ENCODE data around the gene USB1. TPM values are rescaled to one million over a fixed set of nuclear protein-coding genes. Genes with fewer than 3 reads are reported as not detected.

The USB1 gene
- total RNA-seq, 2 donors from 2014 or later: 74.3 to 124 TPM

GRCh38 chr16:58024486-58025350 lies 23.5 kb downstream of the USB1 start:
- H3K4me3 Mint-ChIP-seq: peak overlapping the region; percentile 82

DNA sequence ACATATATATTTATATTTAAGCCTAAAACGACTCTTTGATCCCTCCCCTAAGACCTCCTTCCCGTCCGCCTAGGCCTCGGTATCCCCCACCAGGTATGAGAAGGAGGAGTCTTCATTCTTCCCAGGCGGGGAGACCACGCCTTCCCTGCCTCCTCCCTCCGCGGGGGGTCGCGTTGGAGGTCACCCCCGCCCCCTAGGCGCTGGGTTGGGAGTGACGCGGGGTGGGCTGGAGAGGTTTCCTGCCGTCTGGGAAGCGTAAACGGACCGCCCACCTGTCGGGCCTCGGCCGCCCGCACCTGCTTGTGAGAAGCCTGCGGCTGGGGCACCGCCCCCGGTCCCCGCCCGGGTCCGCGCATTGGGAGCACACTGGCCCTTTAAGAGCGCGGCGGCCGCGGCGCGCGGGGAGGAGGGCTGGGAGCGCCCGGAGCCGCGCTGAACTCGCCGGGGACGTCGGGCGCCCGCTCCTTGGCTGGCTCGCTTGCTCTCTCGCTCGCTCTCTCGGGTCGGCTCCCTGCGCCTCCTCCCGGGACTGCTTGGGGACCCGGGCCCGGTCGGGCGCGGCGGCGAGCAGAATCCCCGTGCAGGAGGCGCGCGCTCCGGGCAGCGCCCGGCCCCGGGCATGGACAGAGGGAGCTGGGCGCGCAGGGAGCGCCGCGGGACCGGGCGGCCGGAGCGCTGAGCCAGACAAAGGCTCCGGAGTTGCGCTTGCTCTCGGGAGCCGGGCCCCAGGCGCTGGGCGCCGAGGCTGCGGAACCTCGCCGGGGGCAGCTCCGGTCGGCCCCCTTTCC lies 24.3 kb downstream of the USB1 start, which contains the start of gene MMP15:
Gene MMP15, plus strand, starts transcription at position 404 of the 788 bp plus-strand sequence. CDS start 597 bp downstream, outside the sequence.
- peak; percentile 74 to 82 for ATAC-seq
- Mint-ChIP-seq H3K27me3 (peaks cover 0 to 8% of the 10 kb centered on the region in 2 donors), H3K27ac (peak within 1 kb of the TSS in 1 of 2 donors; percentile 62), H3K36me3 (no peaks in the 10 kb centered on the region), H3K4me3 (peak within 1 kb of the TSS; percentile 82), H3K9me3 (no peaks in the 10 kb centered on the region), H3K4me1 (ENCODE audit: low read depth in 2 of 2) (peaks cover 6 to 15% of the 10 kb centered on the region in 2 donors)
- no peak for DNase-seq (ENCODE audit: low spot score)

More at GRCh38 chr16:58024486-58025350, 23.5 kb downstream of the USB1 start:
- peak overlapping the region in 1 of 2 donors; percentile 62 for H3K27ac Mint-ChIP-seq
- no peak for DNase-seq (ENCODE audit: low spot score)
- peak; percentile 34 to 66 for ATAC-seq
- no peaks in the 10 kb centered on the region for H3K36me3 Mint-ChIP-seq
- peaks cover 9 to 19% of the 10 kb centered on the region in 2 donors for H3K4me1 Mint-ChIP-seq (ENCODE audit: low read depth in 2 of 2)
- no peaks in the 10 kb centered on the region for H3K9me3 Mint-ChIP-seq
- peaks cover 0 to 8% of the 10 kb centered on the region in 2 donors for H3K27me3 Mint-ChIP-seq

- no peak for DNase-seq (ENCODE audit: low spot score)
Measured at GRCh38 chr16:58026139-58026704, 25.0 kb downstream of the USB1 start.

DNA sequence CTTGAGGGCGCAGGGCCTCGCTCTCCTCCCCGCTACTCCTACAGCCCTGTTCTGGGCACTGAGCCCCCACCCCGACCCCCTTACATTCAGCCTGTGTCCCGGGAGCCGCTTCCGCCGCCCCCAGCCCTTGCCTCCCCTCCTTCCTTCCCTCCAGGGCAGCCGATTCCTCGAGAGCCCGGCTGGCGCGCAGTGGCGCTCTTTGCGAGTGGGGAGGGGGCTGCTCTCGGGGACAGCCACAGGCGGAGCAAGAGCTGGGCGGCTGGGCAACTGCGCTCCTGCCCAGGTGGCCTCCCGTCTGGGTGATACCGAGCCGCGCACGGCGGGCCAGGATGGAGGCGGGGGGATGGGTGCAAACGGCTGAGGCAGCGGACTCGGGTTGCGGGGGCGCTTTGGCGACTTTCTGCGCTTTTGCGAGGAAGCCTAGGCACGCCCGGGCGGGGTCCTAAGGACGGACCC lies 25.5 kb downstream of the USB1 start:
- Mint-ChIP-seq H3K4me3 (peak overlapping the region; percentile 10), H3K9me3 (no peaks in the 10 kb centered on the region), H3K27me3 (peaks cover 0 to 8% of the 10 kb centered on the region in 2 donors), H3K36me3 (no peaks in the 10 kb centered on the region), H3K4me1 (ENCODE audit: low read depth in 2 of 2) (peaks cover 0 to 12% of the 10 kb centered on the region in 2 donors), H3K27ac (no peak overlapping the region)
- DNase-seq (ENCODE audit: low spot score): no peak
- ATAC-seq: no peak

More at GRCh38 chr16:58026139-58026704, 25.0 kb downstream of the USB1 start:
- peaks cover 0 to 8% of the 10 kb centered on the region in 2 donors for H3K27me3 Mint-ChIP-seq
- H3K4me1 Mint-ChIP-seq (ENCODE audit: low read depth in 2 of 2): peaks cover 0 to 12% of the 10 kb centered on the region in 2 donors
- no peaks in the 10 kb centered on the region for H3K36me3 Mint-ChIP-seq
- no peaks in the 10 kb centered on the region for H3K9me3 Mint-ChIP-seq
- peak in 1 of 2 donors; percentile 17 for ATAC-seq
- H3K27ac Mint-ChIP-seq: no peak overlapping the region
- no peak overlapping the region for H3K4me3 Mint-ChIP-seq

GRCh38 chr16:58027161-58027915 lies 26.1 kb downstream of the USB1 start:
- Mint-ChIP-seq H3K9me3 (no peaks in the 10 kb centered on the region), H3K27me3 (peaks cover 0 to 8% of the 10 kb centered on the region in 2 donors), H3K36me3 (no peaks in the 10 kb centered on the region), H3K27ac (no peak overlapping the region), H3K4me3 (peak overlapping the region; percentile 10), H3K4me1 (ENCODE audit: low read depth in 2 of 2) (peaks cover 0 to 12% of the 10 kb centered on the region in 2 donors)
- no peak for ATAC-seq
- no peak for DNase-seq (ENCODE audit: low spot score)

GRCh38 chr16:58027916-58028455 lies 26.8 kb downstream of the USB1 start:
- Mint-ChIP-seq H3K9me3 (no peaks in the 10 kb centered on the region), H3K4me1 (ENCODE audit: low read depth in 2 of 2) (peaks cover 0 to 12% of the 10 kb centered on the region in 2 donors), H3K27me3 (peaks cover 0 to 8% of the 10 kb centered on the region in 2 donors), H3K36me3 (no peaks in the 10 kb centered on the region), H3K27ac (no peak overlapping the region), H3K4me3 (peak overlapping the region; percentile 65)
- ATAC-seq (no peak), DNase-seq (ENCODE audit: low spot score) (no peak)

DNA sequence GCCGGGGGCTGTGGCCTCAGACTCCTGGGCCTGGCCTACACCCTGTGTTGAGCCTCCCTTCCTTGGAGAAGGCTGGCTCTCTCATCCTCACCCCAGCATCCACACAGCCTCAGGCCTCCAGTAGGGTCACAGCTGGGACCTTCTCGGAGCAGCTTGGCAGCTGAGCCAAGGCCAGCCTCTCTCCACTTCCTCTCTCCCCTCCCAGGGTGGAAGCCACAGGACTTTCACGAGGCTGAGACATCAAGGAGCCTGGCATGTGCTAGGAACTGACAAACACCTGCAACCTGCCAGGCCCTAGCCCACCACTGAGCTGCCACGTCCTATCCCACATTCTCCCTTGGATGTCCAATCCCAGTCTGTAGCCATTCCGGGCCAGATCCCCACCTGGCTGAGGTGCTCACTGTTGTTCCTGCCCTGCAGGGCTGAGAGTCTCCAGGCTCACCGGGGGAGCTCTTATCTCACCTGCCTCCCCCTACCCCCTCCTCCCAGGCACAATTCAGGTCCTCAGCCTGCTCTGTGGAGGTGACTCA lies 27.4 kb downstream of the USB1 start:
- no peak for ATAC-seq
- Mint-ChIP-seq H3K4me1 (ENCODE audit: low read depth in 2 of 2) (peaks cover 0 to 12% of the 10 kb centered on the region in 2 donors), H3K9me3 (no peaks in the 10 kb centered on the region), H3K4me3 (no peak overlapping the region), H3K27me3 (peaks cover 0 to 8% of the 10 kb centered on the region in 2 donors), H3K27ac (no peak overlapping the region), H3K36me3 (no peaks in the 10 kb centered on the region)
- DNase-seq (ENCODE audit: low spot score): no peak

- no peak for DNase-seq (ENCODE audit: low spot score)
- H3K36me3 Mint-ChIP-seq: no peaks in the 10 kb centered on the region
- peaks cover 0 to 8% of the 10 kb centered on the region in 2 donors for H3K27me3 Mint-ChIP-seq
- H3K27ac Mint-ChIP-seq: no peak overlapping the region
- H3K9me3 Mint-ChIP-seq: no peaks in the 10 kb centered on the region
- H3K4me1 Mint-ChIP-seq (ENCODE audit: low read depth in 2 of 2): peaks cover 0 to 8% of the 10 kb centered on the region in 2 donors
- no peak for ATAC-seq
- H3K4me3 Mint-ChIP-seq: no peak overlapping the region
Measured at GRCh38 chr16:58029410-58029809, 28.2 kb downstream of the USB1 start.

DNA sequence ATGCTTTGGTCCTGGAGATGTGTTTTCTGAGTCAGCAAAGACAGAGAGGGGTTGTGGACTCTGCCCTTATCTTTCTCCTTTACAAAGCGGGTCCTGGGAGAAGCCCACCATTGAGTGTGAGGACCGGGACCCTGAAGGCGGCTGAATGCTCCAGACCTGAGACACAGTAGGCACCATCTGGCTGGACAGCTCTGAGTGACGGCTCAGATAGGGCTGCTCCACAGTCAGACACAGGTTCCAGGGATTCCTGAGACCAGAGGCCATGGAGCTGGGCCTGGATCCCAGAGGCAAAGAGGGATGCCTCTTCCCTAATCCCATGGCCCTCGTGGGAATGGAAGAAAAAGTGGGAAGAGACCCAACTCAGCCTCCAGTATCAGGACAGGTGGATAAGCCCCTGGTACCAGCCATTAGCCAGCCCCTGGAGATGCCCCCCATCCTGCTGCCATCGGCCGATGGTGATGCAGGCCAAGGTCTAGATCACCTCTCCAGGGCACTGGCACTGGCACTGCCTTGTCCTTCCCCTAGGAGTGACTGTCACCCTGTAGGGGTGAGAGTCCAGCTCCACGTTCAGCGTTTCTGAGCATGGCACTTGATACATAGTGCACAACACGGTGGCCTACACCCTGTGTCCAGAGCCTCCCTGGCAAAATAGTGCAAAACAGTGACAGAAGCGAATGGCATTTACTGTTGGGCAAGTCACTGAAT lies 29.1 kb downstream of the USB1 start:
- DNase-seq (ENCODE audit: low spot score) (no peak), ATAC-seq (no peak)
- no peaks in the 10 kb centered on the region for H3K36me3 Mint-ChIP-seq
- H3K4me1 Mint-ChIP-seq (ENCODE audit: low read depth in 2 of 2): peaks cover 0 to 3% of the 10 kb centered on the region in 2 donors
- no peak overlapping the region for H3K4me3 Mint-ChIP-seq
- H3K27ac Mint-ChIP-seq: no peak overlapping the region
- peaks cover 0 to 8% of the 10 kb centered on the region in 2 donors for H3K27me3 Mint-ChIP-seq
- H3K9me3 Mint-ChIP-seq: no peaks in the 10 kb centered on the region

- no peak for ATAC-seq
- DNase-seq (ENCODE audit: low spot score): no peak
- H3K36me3 Mint-ChIP-seq: no peaks in the 10 kb centered on the region
- no peak overlapping the region for H3K27ac Mint-ChIP-seq
- peaks cover 0 to 3% of the 10 kb centered on the region in 2 donors for H3K4me1 Mint-ChIP-seq (ENCODE audit: low read depth in 2 of 2)
- H3K4me3 Mint-ChIP-seq: no peak overlapping the region
- H3K9me3 Mint-ChIP-seq: no peaks in the 10 kb centered on the region
- H3K27me3 Mint-ChIP-seq: peaks cover 0 to 8% of the 10 kb centered on the region in 2 donors
Measured at GRCh38 chr16:58031016-58031800, 30.0 kb downstream of the USB1 start.

GRCh38 chr16:58032710-58033293 lies 31.6 kb downstream of the USB1 start:
- Mint-ChIP-seq H3K4me1 (ENCODE audit: low read depth in 2 of 2) (peaks cover 0 to 3% of the 10 kb centered on the region in 2 donors), H3K4me3 (no peak overlapping the region), H3K36me3 (no peaks in the 10 kb centered on the region), H3K27ac (no peak overlapping the region), H3K27me3 (peaks cover 0 to 8% of the 10 kb centered on the region in 2 donors), H3K9me3 (no peaks in the 10 kb centered on the region)
- DNase-seq (ENCODE audit: low spot score): no peak
- ATAC-seq: no peak
